HCT116 (cell line): ENCODE data around the gene TBPL1.

Source experiments
- EZH2 ChIP-seq: fragments of 200-600 bp; sonication (generic); IDR thresholded peaks from 2 replicates; pipeline ENCODE4 v1.6.1; 2017; ENCODE audit warnings: antibody characterized with exemption, mixed run types
- EZH2phosphoT487 ChIP-seq: fragments of 200-600 bp; IDR thresholded peaks from 2 replicates; pipeline ENCODE4 v1.6.1; 2018; ENCODE audit warnings: antibody characterized with exemption, borderline replicate concordance
- FOSL1 ChIP-seq: IDR thresholded peaks from 2 replicates; pipeline ENCODE4 v1.6.1; 2012; ENCODE audit warnings: low read depth
- JUND ChIP-seq: IDR thresholded peaks from 2 replicates; pipeline ENCODE4 v1.6.1; 2012
- POLR2A ChIP-seq: IDR thresholded peaks from 2 replicates; pipeline ENCODE4 v1.7.0; 2011; ENCODE audit warnings: borderline replicate concordance; ENCODE audit not compliant: insufficient read depth, insufficient read length; ENCODE audit errors: extremely low read depth
- POLR2AphosphoS5 ChIP-seq: IDR thresholded peaks from 2 replicates; pipeline ENCODE4 v1.6.1; 2011; ENCODE audit warnings: mild to moderate bottlenecking, low read depth, low read length, moderate library complexity
- ZFX ChIP-seq: fragments of 450-650 bp; IDR thresholded peaks from 2 replicates; pipeline ENCODE4 v1.6.1; 2017
- TF ChIP-seq, protein P1 (sequence below), 3 experiments: fragments of 200-600 bp in 1 of 3; sonication (generic) in 1 of 3; IDR thresholded peaks in 2 of 3; conservative IDR thresholded peaks in 1 of 3; 2 replicates each; pipeline ENCODE4 v1.5.1; 2012 to 2017; ENCODE audit warnings: low read depth in 2 of 3, low read length in 2 of 3, antibody characterized with exemption in 1 of 3, borderline replicate concordance in 1 of 3, control low read depth in 1 of 3, mild to moderate bottlenecking in 1 of 3, mixed read lengths in 1 of 3, mixed run types in 1 of 3, moderate library complexity in 1 of 3; ENCODE audit not compliant: insufficient read depth in 1 of 3

DNA sequence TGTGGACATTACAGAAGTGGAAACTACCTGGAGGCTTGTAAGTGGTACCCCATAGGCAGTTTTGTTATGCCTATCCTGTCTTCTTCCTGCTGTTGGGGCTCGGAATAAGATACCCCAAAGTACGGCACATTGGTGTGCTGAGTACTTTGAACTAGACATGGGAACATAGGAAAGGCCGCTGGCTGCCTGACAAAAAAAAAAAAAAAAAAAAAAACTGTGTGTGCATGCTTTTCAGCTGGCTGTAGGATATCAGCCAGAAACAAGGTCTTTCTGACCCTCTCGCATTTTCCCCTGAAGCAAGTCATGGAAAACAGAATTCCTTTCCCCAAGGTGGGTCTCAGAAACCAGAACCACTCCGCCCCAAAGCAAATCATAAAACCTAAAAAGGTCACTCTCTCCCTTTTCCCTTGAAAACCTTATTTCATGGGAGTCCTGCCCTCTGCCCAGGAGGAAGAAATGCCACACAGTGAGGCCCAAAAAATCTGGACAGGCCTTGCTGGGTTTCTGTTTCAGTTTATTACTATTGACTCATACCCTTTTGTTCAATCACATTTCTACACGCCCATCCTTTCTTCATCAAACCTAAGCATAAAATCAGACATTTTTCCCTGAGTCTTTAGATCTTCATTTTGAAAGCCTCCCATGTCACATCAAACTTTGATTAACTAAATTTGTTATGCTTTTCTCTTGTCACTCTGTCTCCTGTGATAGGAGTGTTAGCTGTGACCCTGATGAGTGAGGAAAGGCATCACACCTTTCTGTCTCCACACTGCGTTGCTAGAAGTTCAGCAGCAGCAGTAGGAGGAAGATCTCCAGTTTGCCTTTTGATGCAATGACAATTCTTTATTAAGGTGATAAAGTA, 82.2 kb downstream of the TBPL1 start:
- TF ChIP-seq, protein P1, sequence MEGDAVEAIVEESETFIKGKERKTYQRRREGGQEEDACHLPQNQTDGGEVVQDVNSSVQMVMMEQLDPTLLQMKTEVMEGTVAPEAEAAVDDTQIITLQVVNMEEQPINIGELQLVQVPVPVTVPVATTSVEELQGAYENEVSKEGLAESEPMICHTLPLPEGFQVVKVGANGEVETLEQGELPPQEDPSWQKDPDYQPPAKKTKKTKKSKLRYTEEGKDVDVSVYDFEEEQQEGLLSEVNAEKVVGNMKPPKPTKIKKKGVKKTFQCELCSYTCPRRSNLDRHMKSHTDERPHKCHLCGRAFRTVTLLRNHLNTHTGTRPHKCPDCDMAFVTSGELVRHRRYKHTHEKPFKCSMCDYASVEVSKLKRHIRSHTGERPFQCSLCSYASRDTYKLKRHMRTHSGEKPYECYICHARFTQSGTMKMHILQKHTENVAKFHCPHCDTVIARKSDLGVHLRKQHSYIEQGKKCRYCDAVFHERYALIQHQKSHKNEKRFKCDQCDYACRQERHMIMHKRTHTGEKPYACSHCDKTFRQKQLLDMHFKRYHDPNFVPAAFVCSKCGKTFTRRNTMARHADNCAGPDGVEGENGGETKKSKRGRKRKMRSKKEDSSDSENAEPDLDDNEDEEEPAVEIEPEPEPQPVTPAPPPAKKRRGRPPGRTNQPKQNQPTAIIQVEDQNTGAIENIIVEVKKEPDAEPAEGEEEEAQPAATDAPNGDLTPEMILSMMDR (IDR thresholded peaks at IDR 0.05 in 2 of 3, conservative IDR thresholded peaks at IDR 0.05 in 1 of 3; ENCODE audit: borderline replicate concordance in 1 of 3, insufficient read depth in 1 of 3, low read depth in 2 of 3, low read length in 2 of 3) = no peak
- TF ChIP-seq POLR2A = no peak
- no peak for TF ChIP-seq EZH2phosphoT487
- TF ChIP-seq JUND = no peak; the same call in 1 of the 2 replicates
- 0 out of 2 replicates have a peak, but pooled peaks have one; percentile 27 for TF ChIP-seq FOSL1
- no peak for TF ChIP-seq EZH2
- TF ChIP-seq POLR2AphosphoS5 = no peak
- TF ChIP-seq ZFX = no peak
